Muscle layer of colon (tissue), 2 donors: ENCODE data around the gene HMHB1.

Experiments used
- H3K27ac ChIP-seq: one replicate; pipeline ENCODE4 v1.7.0; 2013; ENCODE audit warnings: low read depth, mild to moderate bottlenecking, low read length, moderate library complexity
- H3K27me3 ChIP-seq, 2 donors: one replicate each; pipeline ENCODE4 v1.7.0; 2013; ENCODE audit warnings: low read length in 2 of 2, mild to moderate bottlenecking in 2 of 2; ENCODE audit not compliant: insufficient read depth in 2 of 2, control insufficient read depth in 1 of 2
- H3K36me3 ChIP-seq: one replicate; pipeline ENCODE4 v1.7.0; 2013; ENCODE audit warnings: mild to moderate bottlenecking, low read length; ENCODE audit not compliant: insufficient read depth
- H3K4me1 ChIP-seq: one replicate; pipeline ENCODE4 v1.7.0; 2013; ENCODE audit warnings: mild to moderate bottlenecking, low read length; ENCODE audit not compliant: insufficient read depth
- H3K4me3 ChIP-seq, 2 donors: one replicate each; pipeline ENCODE4 v1.7.0; 2013; ENCODE audit warnings: low read length in 2 of 2, low read depth in 1 of 2, mild to moderate bottlenecking in 1 of 2, moderate library complexity in 1 of 2
- H3K9ac ChIP-seq: one replicate; pipeline ENCODE4 v1.7.0; 2013; ENCODE audit warnings: low read length
- H3K9me3 ChIP-seq: one replicate; pipeline ENCODE4 v1.7.0; 2013; ENCODE audit warnings: mild to moderate bottlenecking, low read length
- donor health status: abdominal sarcoma.
- donor health status: Adenocarcinoma of cecum.

Gene HMHB1

DNA sequence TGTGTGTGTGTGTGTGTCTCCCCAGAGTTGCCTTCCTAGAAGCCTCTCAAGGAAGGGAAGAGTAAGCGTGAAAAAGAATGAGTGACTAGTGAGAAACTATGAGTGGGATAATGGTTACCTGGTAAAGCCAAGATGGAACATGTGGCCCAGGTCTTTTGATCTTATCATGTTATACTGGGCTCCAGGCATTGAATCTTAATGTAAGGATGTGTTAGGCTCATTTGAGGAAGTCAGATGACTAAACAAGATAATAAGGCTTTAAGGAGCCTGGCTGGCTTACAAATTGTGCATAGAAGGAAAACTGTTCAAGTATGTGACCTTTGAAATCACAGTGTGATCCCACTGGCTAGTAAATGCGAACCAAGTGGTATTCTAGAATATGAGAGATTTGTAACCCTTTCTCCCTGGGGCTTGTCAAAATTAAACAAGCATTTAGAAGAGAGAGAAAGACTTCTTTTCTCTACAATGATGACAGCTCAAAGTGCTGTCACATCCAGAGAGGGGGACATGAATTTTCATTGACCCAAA, 29.9 kb upstream of the HMHB1 start:
- no peaks in the 10 kb centered on the region for H3K4me1 ChIP-seq
- H3K36me3 ChIP-seq: no peaks in the 10 kb centered on the region
- H3K27ac ChIP-seq: no peak overlapping the region
- no peak overlapping the region for H3K9ac ChIP-seq
- no peaks in the 10 kb centered on the region for H3K9me3 ChIP-seq
- H3K27me3 ChIP-seq: no peaks in the 10 kb centered on the region
- H3K4me3 ChIP-seq: no peak overlapping the region

DNA sequence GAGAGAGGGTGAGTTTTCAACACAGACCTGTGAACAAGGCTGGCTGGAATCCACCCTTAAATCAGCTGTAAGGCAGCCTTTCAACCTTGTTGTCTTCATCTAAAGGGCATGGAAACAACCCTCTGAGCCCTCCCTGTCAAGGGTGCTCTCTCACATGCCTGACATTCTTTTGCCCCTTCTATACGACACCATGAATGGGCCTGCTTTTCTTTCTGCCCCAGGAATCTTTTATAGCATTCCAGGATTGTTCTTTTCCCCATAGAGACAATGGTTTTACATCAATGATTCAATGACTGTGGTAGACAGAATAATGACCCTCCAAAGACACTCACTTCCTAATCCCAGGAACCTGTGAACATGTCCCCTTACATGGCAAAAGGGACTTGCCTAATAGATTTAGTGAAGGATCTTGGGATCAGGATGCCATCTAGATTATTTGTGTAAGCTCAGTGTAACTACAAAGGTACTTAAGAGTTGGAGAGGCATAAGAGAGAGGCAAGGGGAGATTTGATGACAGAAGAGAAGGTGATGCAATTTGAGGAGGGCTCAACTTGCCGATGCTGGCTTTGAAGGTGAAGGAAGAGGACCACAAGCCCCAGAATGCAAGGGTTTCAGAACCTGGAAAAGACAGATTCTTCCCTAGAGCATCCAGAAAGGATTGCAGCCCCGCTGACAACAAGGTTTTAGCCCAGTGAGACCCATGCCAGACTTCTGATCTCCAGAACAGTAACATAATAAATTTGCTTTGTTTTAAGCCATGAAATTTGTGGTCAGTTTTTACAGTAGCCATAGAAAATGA, 29.2 kb upstream of the HMHB1 start:
- H3K27me3 ChIP-seq: no peaks in the 10 kb centered on the region
- H3K36me3 ChIP-seq: no peaks in the 10 kb centered on the region
- no peaks in the 10 kb centered on the region for H3K9me3 ChIP-seq
- H3K4me1 ChIP-seq: no peaks in the 10 kb centered on the region
- H3K9ac ChIP-seq: no peak overlapping the region
- H3K4me3 ChIP-seq: no peak overlapping the region
- no peak overlapping the region for H3K27ac ChIP-seq

DNA sequence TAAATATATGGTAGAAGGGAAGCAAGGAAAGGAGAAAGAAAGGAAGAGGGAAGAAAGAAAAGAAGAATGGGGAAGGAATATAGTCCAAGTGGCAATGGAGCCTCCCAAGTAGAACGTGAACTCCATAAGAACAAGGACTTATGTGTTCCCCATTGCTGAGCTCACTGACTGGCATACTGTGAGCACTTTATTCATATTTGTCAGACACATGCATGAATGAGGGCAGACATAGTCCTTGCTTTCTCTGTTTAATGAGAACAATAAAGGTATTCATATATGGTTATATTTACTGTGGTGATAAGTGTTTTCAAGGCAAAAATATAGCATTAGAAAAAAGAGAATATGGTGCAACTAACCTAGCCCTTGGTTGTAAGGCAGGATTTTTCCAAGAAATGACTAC, 23.6 kb upstream of the HMHB1 start:
- Histone ChIP-seq H3K9me3 (no peaks in the 10 kb centered on the region), H3K27me3 (no peaks in the 10 kb centered on the region), H3K4me3 (no peak overlapping the region), H3K27ac (no peak overlapping the region), H3K36me3 (no peaks in the 10 kb centered on the region), H3K4me1 (peaks cover 5% of the 10 kb centered on the region), H3K9ac (no peak overlapping the region)

DNA sequence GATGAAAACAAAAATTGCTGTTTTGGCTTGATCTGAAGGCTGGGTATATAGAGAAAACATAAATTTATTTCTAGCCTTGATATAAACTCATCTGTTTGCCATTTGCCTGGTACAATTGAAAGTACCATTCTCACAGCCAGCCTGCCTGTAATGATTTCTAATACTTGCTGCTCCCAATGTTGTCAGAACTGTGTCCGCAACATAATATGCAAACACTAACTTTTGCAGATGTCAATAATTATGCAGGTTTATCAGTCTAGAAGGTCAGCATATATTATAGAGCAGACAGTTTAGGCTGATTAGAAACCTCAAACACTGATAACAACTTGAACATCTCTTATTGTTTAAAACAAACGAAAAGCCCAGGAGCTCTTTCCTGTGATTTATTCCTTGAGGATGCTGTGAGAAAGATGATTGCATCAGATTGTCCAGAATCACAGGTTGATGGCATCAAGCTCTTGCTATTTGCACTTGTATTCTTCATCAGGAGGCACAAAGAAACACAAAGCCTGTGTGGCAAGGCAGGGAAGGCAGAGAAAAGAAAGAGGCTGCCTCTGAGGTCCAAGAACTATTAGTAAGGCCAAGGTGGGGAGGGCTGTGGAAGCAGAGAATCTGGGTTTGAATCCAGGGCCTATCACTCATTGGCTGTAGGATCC, 21.4 kb upstream of the HMHB1 start:
- Histone ChIP-seq H3K4me1 (peaks cover 5% of the 10 kb centered on the region), H3K9ac (no peak overlapping the region), H3K4me3 (no peak overlapping the region), H3K27ac (no peak overlapping the region), H3K9me3 (no peaks in the 10 kb centered on the region), H3K36me3 (no peaks in the 10 kb centered on the region), H3K27me3 (no peaks in the 10 kb centered on the region)

DNA sequence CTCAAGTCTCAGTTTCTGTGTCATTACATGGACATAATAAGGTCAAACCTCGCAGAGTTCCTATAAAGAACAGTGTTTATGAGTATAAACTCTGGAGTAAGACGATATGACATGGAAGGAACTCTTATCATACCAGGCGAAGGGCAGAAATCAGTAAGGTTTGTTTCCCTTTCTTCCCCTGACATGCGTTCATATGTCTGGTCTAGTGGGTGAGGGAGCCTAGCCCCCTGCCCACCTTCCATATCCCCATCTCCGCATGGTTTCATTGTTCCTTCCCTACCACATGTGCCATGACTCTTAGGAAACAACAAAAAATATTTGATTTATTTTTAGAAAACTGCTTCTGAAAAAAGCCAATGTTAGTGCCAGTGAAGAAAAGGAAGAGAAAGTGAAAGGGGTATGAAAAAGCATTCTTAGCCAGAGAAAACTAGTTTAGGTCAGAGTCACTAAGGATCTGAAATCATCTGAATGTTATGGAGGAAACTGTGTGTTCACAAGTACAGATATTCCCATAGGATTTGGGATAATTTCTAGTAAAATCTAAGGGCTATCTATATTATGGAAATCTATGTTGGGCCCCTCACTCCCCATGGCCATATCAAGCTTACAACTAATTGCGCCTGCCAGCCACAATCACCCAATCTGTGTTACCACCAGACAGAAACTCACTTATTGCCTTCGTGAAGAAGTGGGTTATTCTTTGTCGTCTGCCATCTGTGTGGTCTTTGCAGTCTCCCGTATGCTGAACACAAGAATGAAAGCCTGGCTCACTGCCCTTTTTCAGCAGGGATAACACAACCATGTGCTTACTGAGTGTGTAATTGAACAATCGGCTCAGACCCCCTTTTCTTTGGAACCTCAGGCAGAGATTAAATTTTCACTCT, 19.9 kb upstream of the HMHB1 start:
- Histone ChIP-seq H3K4me3 (no peak overlapping the region), H3K27me3 (no peaks in the 10 kb centered on the region), H3K9me3 (no peaks in the 10 kb centered on the region), H3K36me3 (no peaks in the 10 kb centered on the region), H3K4me1 (peaks cover 5% of the 10 kb centered on the region), H3K9ac (no peak overlapping the region), H3K27ac (no peak overlapping the region)

DNA sequence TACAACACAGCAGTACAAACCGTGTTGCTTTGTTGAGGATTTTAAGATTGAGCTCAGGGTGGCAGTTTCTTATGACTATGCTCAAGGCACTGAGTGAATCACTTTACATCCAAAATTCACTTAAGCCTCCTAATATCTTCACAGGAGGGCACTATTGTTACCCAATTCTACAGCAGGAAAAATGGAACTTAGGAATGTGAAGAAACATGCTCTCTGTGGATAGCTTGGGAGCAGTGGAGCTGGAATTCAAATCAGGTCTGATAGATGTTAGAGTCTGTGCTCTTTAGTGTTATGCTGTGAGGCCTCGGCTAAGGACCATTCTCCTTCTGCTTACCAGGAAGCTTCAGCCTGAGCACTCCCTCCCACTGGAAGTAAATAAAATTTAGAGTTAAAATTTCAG, 18.7 kb upstream of the HMHB1 start:
- H3K9ac ChIP-seq: no peak overlapping the region
- H3K9me3 ChIP-seq: no peaks in the 10 kb centered on the region

DNA sequence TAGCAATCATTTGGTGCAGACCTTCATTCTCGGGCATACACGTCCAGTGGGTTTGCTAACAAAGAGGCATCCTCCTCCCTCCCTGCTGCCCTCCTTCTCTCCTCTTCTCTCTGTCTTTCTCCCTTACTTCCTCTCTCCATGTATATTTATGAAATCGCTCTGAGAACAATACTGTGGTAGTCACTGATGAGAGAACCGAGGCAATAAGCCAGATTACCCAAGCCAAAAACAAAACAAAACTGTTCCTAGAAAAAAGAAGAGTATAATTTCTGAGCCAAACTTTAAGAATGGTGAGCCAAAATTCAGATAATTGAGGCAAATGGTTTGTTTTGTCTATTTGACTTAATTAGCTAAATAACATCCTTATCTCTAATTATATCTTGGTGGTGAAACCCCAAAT, 15.8 kb upstream of the HMHB1 start:
- no peak overlapping the region for H3K9ac ChIP-seq
- H3K9me3 ChIP-seq: no peaks in the 10 kb centered on the region
- no peaks in the 10 kb centered on the region for H3K27me3 ChIP-seq
- peaks cover 5% of the 10 kb centered on the region for H3K4me1 ChIP-seq
- no peak overlapping the region for H3K4me3 ChIP-seq
- H3K27ac ChIP-seq: no peak overlapping the region
- H3K36me3 ChIP-seq: no peaks in the 10 kb centered on the region

More for the DNA sequence above, 18.7 kb upstream of the HMHB1 start:
- Histone ChIP-seq H3K4me3 (no peak overlapping the region), H3K27ac (no peak overlapping the region), H3K36me3 (no peaks in the 10 kb centered on the region), H3K4me1 (peaks cover 5% of the 10 kb centered on the region), H3K27me3 (no peaks in the 10 kb centered on the region)

DNA sequence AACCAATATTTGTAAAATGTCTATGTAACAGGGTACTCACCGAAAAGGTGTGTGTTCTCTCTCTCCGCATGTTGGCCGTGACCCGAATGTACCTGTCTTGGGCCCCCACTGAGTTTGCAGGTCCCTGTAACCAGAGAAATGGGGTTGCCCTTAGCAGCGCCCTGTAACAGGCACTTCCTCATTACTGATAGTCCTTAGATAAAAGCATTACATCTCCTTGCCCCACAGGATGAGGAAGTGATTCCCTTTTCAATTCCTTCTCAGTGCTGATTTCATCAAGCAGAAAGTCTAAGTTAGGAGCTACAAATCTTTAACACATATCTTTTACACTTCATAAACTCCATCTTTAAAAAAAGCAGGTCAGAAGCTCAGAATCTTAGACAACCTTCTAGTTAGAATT, 15.2 kb upstream of the HMHB1 start:
- Histone ChIP-seq H3K4me1 (peaks cover 5% of the 10 kb centered on the region), H3K27me3 (no peaks in the 10 kb centered on the region), H3K9me3 (no peaks in the 10 kb centered on the region)

DNA sequence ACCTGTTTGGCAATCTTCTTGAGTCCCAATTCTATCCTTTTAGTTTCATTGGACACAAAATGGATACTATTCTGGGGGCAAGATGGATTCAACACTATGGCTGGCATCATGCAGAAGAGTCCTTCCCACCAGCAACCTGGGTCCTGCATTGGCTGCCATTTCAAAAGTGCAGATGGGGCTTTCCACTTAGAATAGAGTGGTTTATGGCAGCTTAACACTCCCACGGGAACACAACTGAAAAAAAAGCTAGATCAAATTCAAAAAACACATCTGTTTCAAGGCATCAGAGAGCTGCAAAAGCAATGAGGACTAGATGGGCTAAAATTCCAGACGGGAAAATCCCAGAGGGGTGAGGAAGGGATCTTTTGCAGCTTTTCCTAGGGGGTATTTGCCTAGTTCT, 11.2 kb upstream of the HMHB1 start:
- Histone ChIP-seq H3K4me1 (no peaks in the 10 kb centered on the region), H3K36me3 (no peaks in the 10 kb centered on the region), H3K9me3 (no peaks in the 10 kb centered on the region), H3K27ac (no peak overlapping the region), H3K9ac (no peak overlapping the region), H3K4me3 (no peak overlapping the region), H3K27me3 (no peaks in the 10 kb centered on the region)

More for the DNA sequence above, 15.2 kb upstream of the HMHB1 start:
- Histone ChIP-seq H3K27ac (no peak overlapping the region), H3K36me3 (no peaks in the 10 kb centered on the region), H3K4me3 (no peak overlapping the region), H3K9ac (no peak overlapping the region)

DNA sequence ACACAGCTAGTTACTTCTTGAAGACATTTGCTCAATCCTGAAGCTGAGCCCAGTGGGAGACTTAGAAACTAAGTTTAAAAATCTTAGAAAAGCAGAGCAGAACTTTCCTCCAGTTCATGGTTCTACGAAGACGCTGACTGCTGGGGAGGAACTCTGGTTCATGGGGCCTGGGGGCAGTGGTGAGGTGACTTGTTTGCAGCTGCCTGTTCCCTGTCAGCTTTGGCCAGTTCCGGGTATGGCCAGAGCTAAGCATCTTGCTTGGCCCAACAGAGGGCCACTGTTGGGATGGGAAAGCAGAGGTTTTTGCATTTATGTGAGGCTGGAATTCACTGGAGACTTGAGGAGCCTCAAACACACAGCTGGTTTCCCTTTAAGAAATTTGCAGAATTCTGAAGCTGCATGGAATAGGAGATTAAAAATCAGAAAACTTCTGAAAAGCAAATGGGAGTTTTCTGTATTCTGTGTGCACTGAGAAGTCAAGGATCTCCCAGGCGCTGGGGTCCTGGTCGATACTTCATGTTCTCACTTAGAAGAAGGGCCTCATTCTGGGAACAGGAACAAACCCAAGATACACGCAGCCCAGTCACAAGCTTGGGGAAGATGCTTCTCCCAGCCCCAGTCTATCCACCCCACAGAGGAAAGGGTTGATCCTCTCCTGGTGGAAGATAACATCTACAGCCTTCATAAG, 10.6 kb upstream of the HMHB1 start:
- H3K27me3 ChIP-seq: no peaks in the 10 kb centered on the region
- H3K4me1 ChIP-seq: no peaks in the 10 kb centered on the region
- H3K36me3 ChIP-seq: no peaks in the 10 kb centered on the region
- H3K9ac ChIP-seq: no peak overlapping the region
- no peak overlapping the region for H3K4me3 ChIP-seq
- no peak overlapping the region for H3K27ac ChIP-seq
- H3K9me3 ChIP-seq: no peaks in the 10 kb centered on the region

DNA sequence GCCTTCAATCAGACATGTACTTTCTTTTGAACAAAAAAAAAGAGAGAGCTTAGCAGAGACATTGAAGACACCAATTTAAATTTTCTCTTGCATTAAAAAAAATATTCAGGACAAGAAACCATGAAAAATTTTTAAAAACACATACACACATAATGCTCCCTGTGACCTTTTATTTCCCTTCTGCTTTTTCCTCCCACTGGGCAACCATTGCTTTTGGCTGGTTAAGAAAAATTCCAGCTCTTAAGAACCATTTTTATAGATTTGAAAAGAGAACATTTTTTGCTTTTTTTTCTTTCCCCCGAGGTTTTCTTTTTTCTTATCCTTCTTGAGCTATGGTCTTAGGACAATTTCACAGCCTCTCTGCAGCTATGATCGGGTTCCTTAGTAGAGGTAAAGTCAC, 6.1 kb upstream of the HMHB1 start:
- Histone ChIP-seq H3K27ac (no peak overlapping the region), H3K4me1 (no peaks in the 10 kb centered on the region), H3K4me3 (no peak overlapping the region)

More for the DNA sequence above, 6.1 kb upstream of the HMHB1 start:
- no peaks in the 10 kb centered on the region for H3K36me3 ChIP-seq
- H3K9ac ChIP-seq: no peak overlapping the region
- no peaks in the 10 kb centered on the region for H3K9me3 ChIP-seq
- H3K27me3 ChIP-seq: no peaks in the 10 kb centered on the region
